ENCODE measurements around the gene SAMD4B.

- TF ChIP-seq CTCF (IDR thresholded peaks at IDR 0.05 in 2 of 3, conservative IDR thresholded peaks at IDR 0.05 in 1 of 3; ENCODE audit: control insufficient read depth in 2 of 3, extremely low read depth in 1 of 3, insufficient read depth in 1 of 3, low read depth in 3 of 3, low read length in 3 of 3): no peak
- no peak for TF ChIP-seq ZBTB33 (IDR thresholded peaks at IDR 0.05)
- TF ChIP-seq RBBP5 (conservative IDR thresholded peaks at IDR 0.05): no peak
- peak; percentile 28; the same call in 1 of the 2 replicates for TF ChIP-seq POLR2A (IDR thresholded peaks at IDR 0.05; ENCODE audit: low read depth, low read length)
Observed at GRCh38 chr19:39398297-39398864, 56.2 kb downstream of the SAMD4B start.
